ENCODE measurements around the gene FAM170A. TPM values are rescaled to one million over a fixed set of nuclear protein-coding genes. Genes with fewer than 3 reads are reported as not detected.

FAM170A gene
- total RNA-seq, result not detected
- long read RNA-seq, result 0 reads

- Histone ChIP-seq H3K27ac (no peak within 1 kb of the TSS), H3K9me3 (no peaks in the 10 kb centered on the region), H3K36me3 (no peaks in the 10 kb centered on the region), H3K27me3 (no peaks in the 10 kb centered on the region), H3K4me3 (no peak within 1 kb of the TSS), H3K4me1 (no peaks in the 10 kb centered on the region)
- no peak for ATAC-seq
- TF ChIP-seq CTCF (IDR thresholded peaks at IDR 0.05), result no peak
- intact Hi-C loops (cut with DNase I), result no loop called here
- DNase-seq, result no peak
Observed at GRCh38 chr5:119629339-119629738, at the start of gene FAM170A. Gene FAM170A, plus strand, starts transcription at chr5:119629558. Its CDS starts 211 bp downstream, at chr5:119629769.

GRCh38 chr5:119582987-119583386, 46.4 kb upstream of the FAM170A start:
- Histone ChIP-seq H3K4me1 (no peaks in the 10 kb centered on the region), H3K4me3 (no peak overlapping the region), H3K27ac (no peak overlapping the region), H3K27me3 (no peaks in the 10 kb centered on the region), H3K9me3 (no peaks in the 10 kb centered on the region), H3K36me3 (no peaks in the 10 kb centered on the region)
- no peak for DNase-seq
- TF ChIP-seq CTCF (IDR thresholded peaks at IDR 0.05), result no peak
- no peak for ATAC-seq
- intact Hi-C loops (cut with DNase I), result no loop called here

- ATAC-seq (no peak), DNase-seq (no peak)
- no peaks in the 10 kb centered on the region for H3K27me3 ChIP-seq
- H3K9me3 ChIP-seq, result no peaks in the 10 kb centered on the region
- no peak for TF ChIP-seq CTCF (IDR thresholded peaks at IDR 0.05)
- no peaks in the 10 kb centered on the region for H3K36me3 ChIP-seq
- H3K4me1 ChIP-seq, result no peaks in the 10 kb centered on the region
- H3K4me3 ChIP-seq, result no peak overlapping the region
- intact Hi-C loops (cut with DNase I), result no loop called here
- H3K27ac ChIP-seq, result no peak overlapping the region
Observed at GRCh38 chr5:119583684-119584083, 45.7 kb upstream of the FAM170A start.

- Histone ChIP-seq H3K4me3 (no peak overlapping the region), H3K9me3 (peaks cover 9% of the 10 kb centered on the region), H3K27me3 (no peaks in the 10 kb centered on the region), H3K4me1 (no peaks in the 10 kb centered on the region), H3K36me3 (no peaks in the 10 kb centered on the region), H3K27ac (no peak overlapping the region)
- DNase-seq (no peak), ATAC-seq (no peak)
- no peak for TF ChIP-seq CTCF (IDR thresholded peaks at IDR 0.05)
- intact Hi-C loops (cut with DNase I), result no loop called here
Observed at GRCh38 chr5:119596046-119596445, 33.3 kb upstream of the FAM170A start.

- no peak for DNase-seq
- intact Hi-C loops (cut with DNase I), result no loop called here
- no peaks in the 10 kb centered on the region for H3K4me1 ChIP-seq
- H3K9me3 ChIP-seq, result peaks cover 4% of the 10 kb centered on the region
- no peaks in the 10 kb centered on the region for H3K27me3 ChIP-seq
- no peak for ATAC-seq
- no peak overlapping the region for H3K4me3 ChIP-seq
- TF ChIP-seq CTCF (IDR thresholded peaks at IDR 0.05), result no peak
- H3K27ac ChIP-seq, result no peak overlapping the region
- no peaks in the 10 kb centered on the region for H3K36me3 ChIP-seq
Observed at GRCh38 chr5:119597728-119598298, 31.5 kb upstream of the FAM170A start.

GRCh38 chr5:119613937-119614336, 15.4 kb upstream of the FAM170A start:
- no peak for DNase-seq
- H3K27ac ChIP-seq, result no peak overlapping the region
- no peaks in the 10 kb centered on the region for H3K4me1 ChIP-seq
- H3K9me3 ChIP-seq, result no peaks in the 10 kb centered on the region
- H3K36me3 ChIP-seq, result no peaks in the 10 kb centered on the region
- no peak for ATAC-seq
- intact Hi-C loops (cut with DNase I), result no loop called here
- H3K27me3 ChIP-seq, result no peaks in the 10 kb centered on the region
- TF ChIP-seq CTCF (IDR thresholded peaks at IDR 0.05), result no peak
- no peak overlapping the region for H3K4me3 ChIP-seq
